ENCODE results near the gene TCF7L2. TPM values are rescaled to one million over a fixed set of nuclear protein-coding genes. Genes with fewer than 3 reads are reported as not detected.

Gene TCF7L2
- total RNA-seq, 4 donors from 2014 or later = 4.0 to 13.2 (median 6.4) TPM

GRCh38 chr10:113187063-113187777 is 237.2 kb downstream of the TCF7L2 start:
- H3K4me1 ChIP-seq = peaks cover 0 to 9% (median 3%) of the 10 kb centered on the region in 3 donors
- no peaks in the 10 kb centered on the region for H3K9me3 ChIP-seq
- H3K4me3 ChIP-seq = no peak overlapping the region
- TF ChIP-seq CTCF (IDR thresholded peaks at IDR 0.05) = no peak
- no peak for TF ChIP-seq POLR2A (IDR thresholded peaks at IDR 0.05)
- no peak for DNase-seq
- intact Hi-C loops (cut with DNase I) = no loop called here
- WGBS, 2 donors = 34 to 39% methylated on average over 5 to 6 of the region's 10 CpGs
- H3K27ac ChIP-seq = no peak overlapping the region
- H3K36me3 ChIP-seq = no peaks in the 10 kb centered on the region
- no peaks in the 10 kb centered on the region for H3K27me3 ChIP-seq

- DNase-seq = no peak
- no peaks in the 10 kb centered on the region for H3K36me3 ChIP-seq
- H3K4me3 ChIP-seq = no peak overlapping the region
- no peaks in the 10 kb centered on the region for H3K9me3 ChIP-seq
- no peak for TF ChIP-seq POLR2A (IDR thresholded peaks at IDR 0.05)
- TF ChIP-seq CTCF (IDR thresholded peaks at IDR 0.05) = no peak
- WGBS, 2 donors = 50% methylated on average over 1 of the region's 1 CpG; no CpG with 5 or more reads in 1 of the 2 donors
- no peaks in the 10 kb centered on the region for H3K4me1 ChIP-seq
- H3K27me3 ChIP-seq = no peaks in the 10 kb centered on the region
- intact Hi-C loops (cut with DNase I) = no loop called here
- no peak overlapping the region for H3K27ac ChIP-seq
Measured at GRCh38 chr10:113199459-113199858, 249.4 kb downstream of the TCF7L2 start.

GRCh38 chr10:113202011-113202410 is 252.0 kb downstream of the TCF7L2 start:
- no peak for TF ChIP-seq CTCF (IDR thresholded peaks at IDR 0.05)
- no peak for TF ChIP-seq POLR2A (IDR thresholded peaks at IDR 0.05)
- WGBS, 2 donors = 86 to 94% methylated on average over 1 to 3 of the region's 4 CpGs
- Histone ChIP-seq H3K9me3 (peaks cover 0 to 12% (median 8%) of the 10 kb centered on the region in 3 donors), H3K36me3 (no peaks in the 10 kb centered on the region), H3K4me1 (no peaks in the 10 kb centered on the region), H3K4me3 (no peak overlapping the region), H3K27ac (no peak overlapping the region), H3K27me3 (no peaks in the 10 kb centered on the region)
- intact Hi-C loops (cut with DNase I) = no loop called here
- no peak for DNase-seq

GRCh38 chr10:113207924-113208323 is 257.9 kb downstream of the TCF7L2 start:
- TF ChIP-seq CTCF (IDR thresholded peaks at IDR 0.05) (no peak), POLR2A (IDR thresholded peaks at IDR 0.05) (no peak)

GRCh38 chr10:113213035-113213434 is 263.0 kb downstream of the TCF7L2 start:
- peaks cover 0 to 3% (median 0%) of the 10 kb centered on the region in 3 donors for H3K9me3 ChIP-seq
- no peaks in the 10 kb centered on the region for H3K27me3 ChIP-seq
- no peak for TF ChIP-seq CTCF (IDR thresholded peaks at IDR 0.05)
- TF ChIP-seq POLR2A (IDR thresholded peaks at IDR 0.05) = no peak
- H3K4me3 ChIP-seq = no peak overlapping the region
- H3K36me3 ChIP-seq = no peaks in the 10 kb centered on the region
- H3K27ac ChIP-seq = no peak overlapping the region
- intact Hi-C loops (cut with DNase I) = no loop called here
- DNase-seq = no peak
- WGBS, 2 donors = 79 to 86% methylated on average over 4 of the region's 4 CpGs
- no peaks in the 10 kb centered on the region for H3K4me1 ChIP-seq

More at GRCh38 chr10:113207924-113208323, 257.9 kb downstream of the TCF7L2 start:
- H3K4me3 ChIP-seq = no peak overlapping the region
- 93 to 96% methylated on average over 1 of the region's 1 CpG for WGBS, 2 donors
- no peaks in the 10 kb centered on the region for H3K27me3 ChIP-seq
- intact Hi-C loops (cut with DNase I) = no loop called here
- no peaks in the 10 kb centered on the region for H3K4me1 ChIP-seq
- peaks cover 0 to 19% (median 18%) of the 10 kb centered on the region in 3 donors for H3K9me3 ChIP-seq
- H3K27ac ChIP-seq = no peak overlapping the region
- H3K36me3 ChIP-seq = no peaks in the 10 kb centered on the region
- no peak for DNase-seq
